HEK293 (cell line): Measurements from ENCODE around the gene VPS11.

Experiments
- EGR2 ChIP-seq: fragments of 450-650 bp; formaldehyde crosslinking; IDR thresholded peaks from 2 replicates; pipeline ENCODE4 v1.5.1; 2016; ENCODE audit warnings: low read depth, missing biosample characterization, missing genetic modification characterization
- FEZF1 ChIP-seq: fragments of 450-650 bp; formaldehyde crosslinking; IDR thresholded peaks from 2 replicates; pipeline ENCODE4 v1.5.1; 2016; ENCODE audit warnings: missing biosample characterization, missing genetic modification characterization
- HOXA7 ChIP-seq: sonication (generic); formaldehyde crosslinking; IDR thresholded peaks from 2 replicates; pipeline ENCODE4 v1.8.1; 2022; ENCODE audit warnings: missing genetic modification reagents, borderline replicate concordance
- IKZF3 ChIP-seq: fragments of 450-650 bp; IDR thresholded peaks from 2 replicates; pipeline ENCODE4 v1.5.0; 2018; ENCODE audit warnings: missing biosample characterization, mild to moderate bottlenecking, missing genetic modification characterization, moderate library complexity
- PRDM6 ChIP-seq: fragments of 450-650 bp; formaldehyde crosslinking; IDR thresholded peaks from 2 replicates; pipeline ENCODE4 v1.5.1; 2017; ENCODE audit warnings: missing biosample characterization, missing genetic modification characterization
- REST ChIP-seq: fragments of 450-650 bp; formaldehyde crosslinking; IDR thresholded peaks from 2 replicates; pipeline ENCODE4 v1.5.1; 2016; ENCODE audit warnings: missing biosample characterization, missing genetic modification characterization
- SETDB1 ChIP-seq: IDR thresholded peaks from one replicate; pipeline ENCODE4 v1.6.1; 2017; ENCODE audit warnings: mild to moderate bottlenecking, low read length, moderate library complexity, mixed read lengths; ENCODE audit not compliant: insufficient read length
- WT1 ChIP-seq: fragments of 450-650 bp; formaldehyde crosslinking; IDR thresholded peaks from 2 replicates; pipeline ENCODE4 v1.5.1; 2016; ENCODE audit warnings: missing biosample characterization, missing genetic modification characterization
- YY2 ChIP-seq: fragments of 450-650 bp; formaldehyde crosslinking; IDR thresholded peaks from 2 replicates; pipeline ENCODE4 v1.5.1; 2016; ENCODE audit warnings: missing biosample characterization, missing genetic modification characterization
- ZBTB10 ChIP-seq: fragments of 450-650 bp; formaldehyde crosslinking; IDR thresholded peaks from 2 replicates; pipeline ENCODE4 v1.5.1; 2016; ENCODE audit warnings: missing biosample characterization, missing genetic modification characterization
- ZBTB17 ChIP-seq: fragments of 450-650 bp; formaldehyde crosslinking; IDR thresholded peaks from 2 replicates; pipeline ENCODE4 v1.5.1; 2016; ENCODE audit warnings: missing biosample characterization, missing genetic modification characterization
- ZBTB48 ChIP-seq: fragments of 450-650 bp; formaldehyde crosslinking; IDR thresholded peaks from 2 replicates; pipeline ENCODE4 v1.5.1; 2016; ENCODE audit warnings: missing biosample characterization, missing genetic modification characterization
- ZBTB6 ChIP-seq: fragments of 450-650 bp; formaldehyde crosslinking; IDR thresholded peaks from 2 replicates; pipeline ENCODE4 v1.5.1; 2017; ENCODE audit warnings: missing biosample characterization, missing genetic modification characterization
- ZFHX2 ChIP-seq: fragments of 450-650 bp; formaldehyde crosslinking; conservative IDR thresholded peaks from 2 replicates; pipeline ENCODE4 v1.5.1; 2016; ENCODE audit warnings: missing biosample characterization, missing genetic modification characterization
- ZNF121 ChIP-seq: fragments of 450-650 bp; formaldehyde crosslinking; IDR thresholded peaks from 2 replicates; pipeline ENCODE4 v1.5.1; 2016; ENCODE audit warnings: missing biosample characterization, missing genetic modification characterization
- ZNF184 ChIP-seq: fragments of 450-650 bp; IDR thresholded peaks from 2 replicates; pipeline ENCODE4 v1.5.1; 2018; ENCODE audit warnings: missing biosample characterization, mild to moderate bottlenecking, missing genetic modification characterization
- ZNF248 ChIP-seq: fragments of 450-650 bp; formaldehyde crosslinking; IDR thresholded peaks from 2 replicates; pipeline ENCODE4 v1.5.1; 2017; ENCODE audit warnings: missing biosample characterization, missing genetic modification characterization
- ZNF416 ChIP-seq: fragments of 450-650 bp; formaldehyde crosslinking; IDR thresholded peaks from 2 replicates; pipeline ENCODE4 v1.5.1; 2016; ENCODE audit warnings: missing biosample characterization, missing genetic modification characterization
- ZNF549 ChIP-seq: fragments of 450-650 bp; IDR thresholded peaks from 2 replicates; pipeline ENCODE4 v1.5.1; 2018; ENCODE audit warnings: missing biosample characterization, missing genetic modification characterization, mild to moderate bottlenecking, inconsistent platforms, moderate library complexity
- ZNF555 ChIP-seq: fragments of 450-650 bp; formaldehyde crosslinking; conservative IDR thresholded peaks from 2 replicates; pipeline ENCODE4 v1.5.1; 2017; ENCODE audit warnings: missing biosample characterization, mild to moderate bottlenecking, missing genetic modification characterization, inconsistent platforms
- ZNF558 ChIP-seq: fragments of 450-650 bp; formaldehyde crosslinking; IDR thresholded peaks from 2 replicates; pipeline ENCODE4 v1.5.1; 2016; ENCODE audit warnings: missing biosample characterization, missing genetic modification characterization
- ZNF596 ChIP-seq: fragments of 450-650 bp; IDR thresholded peaks from 2 replicates; pipeline ENCODE4 v1.5.0; 2018; ENCODE audit warnings: missing biosample characterization, mild to moderate bottlenecking, missing genetic modification characterization, moderate library complexity
- ZNF610 ChIP-seq: fragments of 450-650 bp; formaldehyde crosslinking; IDR thresholded peaks from 2 replicates; pipeline ENCODE4 v1.5.1; 2016; ENCODE audit warnings: missing biosample characterization, missing genetic modification characterization, borderline replicate concordance
- ZNF639 ChIP-seq: fragments of 450-650 bp; formaldehyde crosslinking; IDR thresholded peaks from 2 replicates; pipeline ENCODE4 v1.5.1; 2016; ENCODE audit warnings: missing biosample characterization, missing genetic modification characterization
- ZNF677 ChIP-seq: fragments of 450-650 bp; IDR thresholded peaks from 2 replicates; pipeline ENCODE4 v1.5.0; 2018; ENCODE audit warnings: missing biosample characterization, mild to moderate bottlenecking, missing genetic modification characterization, moderate library complexity
- ZNF76 ChIP-seq: fragments of 450-650 bp; formaldehyde crosslinking; IDR thresholded peaks from 2 replicates; pipeline ENCODE4; 2016; ENCODE audit warnings: low read depth, missing biosample characterization, missing genetic modification characterization, borderline replicate concordance
- ZNF776 ChIP-seq: fragments of 450-650 bp; formaldehyde crosslinking; IDR thresholded peaks from 2 replicates; pipeline ENCODE4 v1.5.0; 2017; ENCODE audit warnings: missing biosample characterization, missing genetic modification characterization, borderline replicate concordance
- ZNF785 ChIP-seq: fragments of 450-650 bp; formaldehyde crosslinking; IDR thresholded peaks from 2 replicates; pipeline ENCODE4 v1.5.1; 2016; ENCODE audit warnings: missing biosample characterization, missing genetic modification characterization
- ZNF792 ChIP-seq: fragments of 450-650 bp; formaldehyde crosslinking; IDR thresholded peaks from 2 replicates; pipeline ENCODE4 v1.5.1; 2016; ENCODE audit warnings: missing biosample characterization, missing genetic modification characterization
- ZNF830 ChIP-seq: fragments of 450-650 bp; IDR thresholded peaks from 2 replicates; pipeline ENCODE4 v1.5.0; 2018; ENCODE audit warnings: missing biosample characterization, missing genetic modification characterization, low read depth, mild to moderate bottlenecking, moderate library complexity
- ZXDB ChIP-seq: fragments of 450-650 bp; formaldehyde crosslinking; IDR thresholded peaks from 2 replicates; pipeline ENCODE4 v1.5.1; 2016; ENCODE audit warnings: missing biosample characterization, missing genetic modification characterization

Gene VPS11

GRCh38 chr11:119057000-119057769 is 10.4 kb upstream of the VPS11 start, which contains the start of gene HYOU1 (continued):
- no peak for TF ChIP-seq EGR2
- no peak for TF ChIP-seq ZNF639
- TF ChIP-seq ZXDB, result no peak
- TF ChIP-seq ZNF76 (tag by site-specific recombination), result no peak
- TF ChIP-seq ZNF121 (tag by site-specific recombination), result no peak
- no peak for TF ChIP-seq ZNF184 (tag by site-specific recombination)
- no peak for TF ChIP-seq ZNF677
- TF ChIP-seq REST, result no peak
- no peak for TF ChIP-seq ZNF785
- TF ChIP-seq PRDM6 (tag by site-specific recombination), result no peak
- no peak for TF ChIP-seq ZNF792 (tag by site-specific recombination)
- no peak for TF ChIP-seq ZNF248 (tag by site-specific recombination)
- TF ChIP-seq ZBTB17 (tag by site-specific recombination), result peak; percentile 84
- TF ChIP-seq ZBTB48 (tag by site-specific recombination), result no peak
- TF ChIP-seq ZNF610, result no peak
- TF ChIP-seq WT1, result 0 out of 2 replicates have a peak, but pooled peaks have one; percentile 8
- no peak for TF ChIP-seq ZNF555 (tag by site-specific recombination)
- TF ChIP-seq ZNF558, result no peak
- no peak for TF ChIP-seq ZNF596
- no peak for TF ChIP-seq ZNF776 (tag by site-specific recombination)
- no peak for TF ChIP-seq FEZF1 (tag by site-specific recombination)
- TF ChIP-seq HOXA7 (CRISPR knock-in tag), result no peak
- TF ChIP-seq SETDB1, result no peak
- TF ChIP-seq IKZF3 (tag by site-specific recombination), result 0 out of 2 replicates have a peak, but pooled peaks have one; percentile 40
- no peak for TF ChIP-seq ZBTB6 (tag by site-specific recombination)
- TF ChIP-seq ZBTB10, result peak; percentile 63
- TF ChIP-seq ZFHX2 (tag by site-specific recombination), result no peak
- TF ChIP-seq ZNF830 (tag by site-specific recombination), result no peak
- no peak for TF ChIP-seq ZNF416 (tag by site-specific recombination)
- no peak for TF ChIP-seq ZNF549 (tag by site-specific recombination)
- no peak for TF ChIP-seq YY2
